ENCODE data around the gene GRAPL.
"Not testable (repeated sequence)": the region's sequence is repeated elsewhere in the genome, so short reads cannot be mapped to it uniquely, and the experiment has no call there.

Gene GRAPL

DNA sequence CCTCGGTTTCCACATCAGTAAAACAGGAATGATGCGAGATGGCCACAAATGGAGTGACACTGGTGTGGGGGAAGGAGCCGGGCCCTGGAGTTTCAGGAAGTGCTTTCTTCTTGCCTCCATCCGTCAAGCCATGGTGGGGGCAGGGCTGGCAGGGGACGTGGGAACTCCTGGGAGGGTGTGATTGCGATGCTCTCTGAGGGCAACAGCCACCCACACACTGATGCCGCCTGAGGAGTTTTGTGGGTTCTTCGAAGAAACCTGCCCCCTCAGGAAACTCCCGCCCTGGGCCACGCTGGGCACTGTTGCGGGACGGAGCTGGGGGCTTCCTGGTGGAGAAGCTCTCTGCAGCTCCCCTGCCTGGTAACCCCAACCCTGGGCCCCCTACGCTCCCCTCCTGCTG, 8.0 kb downstream of the GRAPL start:
- intact Hi-C loops (cut with DNase I); DNase-seq: not testable (repeated sequence)

DNA sequence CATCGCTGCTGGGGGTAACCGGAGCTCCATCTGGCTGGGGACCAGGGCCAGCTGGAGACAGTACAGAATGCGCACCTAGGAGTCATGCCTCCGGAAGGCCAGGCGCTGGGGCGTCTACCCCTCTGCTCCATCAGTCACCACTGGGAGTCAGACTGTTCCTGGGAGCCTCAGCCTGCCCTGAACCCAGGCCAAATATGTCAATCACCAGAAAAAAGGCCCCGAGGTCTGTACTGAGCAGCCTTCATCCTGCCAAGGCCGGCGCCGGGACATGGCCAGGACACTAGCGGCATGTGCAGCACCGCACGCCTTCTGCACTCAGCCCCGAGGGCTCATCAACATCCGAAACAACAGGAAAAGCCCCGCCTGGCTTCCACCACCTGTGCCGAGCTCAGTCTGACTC, 8.7 kb downstream of the GRAPL start:
- intact Hi-C loops (cut with DNase I); DNase-seq: not testable (repeated sequence)

GRCh38 chr17:19136605-19137004, 9.2 kb downstream of the GRAPL start:
- DNase-seq; intact Hi-C loops (cut with DNase I): not testable (repeated sequence)

GRCh38 chr17:19137959-19138358, 10.6 kb downstream of the GRAPL start:
- DNase-seq; intact Hi-C loops (cut with DNase I): not testable (repeated sequence)

DNA sequence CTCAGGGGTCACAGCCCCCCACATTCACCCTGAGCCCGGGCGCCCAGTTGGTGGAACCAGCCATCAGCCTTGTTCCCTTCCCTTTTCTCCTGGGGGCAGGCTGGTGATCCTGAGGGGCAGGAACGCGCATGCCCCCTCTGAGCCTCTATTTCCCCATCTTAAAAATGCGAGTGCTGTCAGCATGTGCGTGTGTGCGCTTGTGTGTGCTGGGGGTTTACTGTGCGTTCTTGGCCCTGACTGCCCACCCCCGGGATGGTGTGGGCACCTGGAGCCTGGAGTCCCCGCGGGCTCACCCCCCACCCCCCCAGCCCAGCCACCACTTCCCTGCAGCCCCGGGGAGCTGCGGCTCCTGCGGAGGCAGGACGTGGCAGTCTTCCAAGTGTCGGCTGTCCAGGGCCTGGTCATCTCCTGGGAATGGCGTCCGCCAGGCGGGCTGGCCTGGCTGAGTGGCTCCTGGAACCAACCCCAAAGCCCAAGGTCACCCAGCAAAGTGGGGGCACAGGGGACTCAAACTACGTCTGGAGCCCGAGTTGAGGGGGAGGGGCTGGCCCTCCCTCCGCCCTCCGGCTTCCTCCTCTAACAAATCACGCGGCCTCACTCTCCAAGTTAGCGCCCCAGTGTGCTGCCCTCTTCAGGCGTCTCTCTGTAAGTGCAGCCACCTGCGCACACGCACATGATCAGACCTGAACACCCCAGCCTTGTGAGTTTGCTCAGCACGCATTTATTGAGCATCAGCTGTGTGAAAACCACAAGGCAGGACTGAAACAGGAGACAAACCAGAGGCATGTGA, 14.2 kb downstream of the GRAPL start:
- peak in 5 of 10 donors; percentile 2 to 70 (median 19) for DNase-seq
- intact Hi-C loops (cut with DNase I), result not testable (repeated sequence)

- intact Hi-C loops (cut with DNase I), result not testable (repeated sequence)
- DNase-seq, result peak in 8 of 10 donors; percentile 9 to 88 (median 60)
Observed at GRCh38 chr17:19142419-19142818, 15.0 kb downstream of the GRAPL start.

DNA sequence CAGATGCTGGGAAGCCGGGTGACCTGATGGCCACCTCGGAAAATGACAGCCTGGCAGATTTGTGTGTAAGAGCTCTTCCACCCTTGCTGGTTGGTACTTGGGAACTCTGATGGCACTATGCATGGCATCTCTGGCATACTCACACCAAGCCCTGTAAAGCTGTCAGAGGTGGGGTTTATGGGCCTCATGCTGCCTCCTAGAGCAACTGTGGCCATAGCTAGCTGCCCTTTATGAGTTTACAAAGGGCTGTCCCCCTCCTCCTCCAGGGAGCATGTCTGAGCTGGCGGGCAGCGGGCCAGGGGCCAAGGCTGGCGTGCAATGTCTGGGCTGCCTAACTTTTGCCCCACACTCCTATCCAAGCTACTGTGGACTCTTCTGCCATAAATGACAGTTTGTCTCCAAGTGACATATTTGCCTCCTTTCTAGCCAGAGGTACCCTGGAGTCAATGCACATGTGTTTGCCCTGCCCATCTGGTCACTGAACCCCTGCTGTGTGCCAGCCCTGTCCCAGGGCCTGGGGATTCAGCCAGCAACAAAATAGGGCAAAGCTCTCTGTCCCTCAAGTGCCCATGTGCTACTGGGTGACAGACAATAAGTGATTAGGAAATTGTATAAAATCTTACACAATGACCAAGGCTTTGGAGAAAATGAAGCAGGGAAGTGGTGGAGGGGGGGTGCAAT, 15.8 kb downstream of the GRAPL start:
- intact Hi-C loops (cut with DNase I); DNase-seq: not testable (repeated sequence)

- DNase-seq; intact Hi-C loops (cut with DNase I): not testable (repeated sequence)
Observed at GRCh38 chr17:19144373-19144772, 17.0 kb downstream of the GRAPL start.

GRCh38 chr17:19145471-19145870, 18.1 kb downstream of the GRAPL start:
- DNase-seq; intact Hi-C loops (cut with DNase I): not testable (repeated sequence)

DNA sequence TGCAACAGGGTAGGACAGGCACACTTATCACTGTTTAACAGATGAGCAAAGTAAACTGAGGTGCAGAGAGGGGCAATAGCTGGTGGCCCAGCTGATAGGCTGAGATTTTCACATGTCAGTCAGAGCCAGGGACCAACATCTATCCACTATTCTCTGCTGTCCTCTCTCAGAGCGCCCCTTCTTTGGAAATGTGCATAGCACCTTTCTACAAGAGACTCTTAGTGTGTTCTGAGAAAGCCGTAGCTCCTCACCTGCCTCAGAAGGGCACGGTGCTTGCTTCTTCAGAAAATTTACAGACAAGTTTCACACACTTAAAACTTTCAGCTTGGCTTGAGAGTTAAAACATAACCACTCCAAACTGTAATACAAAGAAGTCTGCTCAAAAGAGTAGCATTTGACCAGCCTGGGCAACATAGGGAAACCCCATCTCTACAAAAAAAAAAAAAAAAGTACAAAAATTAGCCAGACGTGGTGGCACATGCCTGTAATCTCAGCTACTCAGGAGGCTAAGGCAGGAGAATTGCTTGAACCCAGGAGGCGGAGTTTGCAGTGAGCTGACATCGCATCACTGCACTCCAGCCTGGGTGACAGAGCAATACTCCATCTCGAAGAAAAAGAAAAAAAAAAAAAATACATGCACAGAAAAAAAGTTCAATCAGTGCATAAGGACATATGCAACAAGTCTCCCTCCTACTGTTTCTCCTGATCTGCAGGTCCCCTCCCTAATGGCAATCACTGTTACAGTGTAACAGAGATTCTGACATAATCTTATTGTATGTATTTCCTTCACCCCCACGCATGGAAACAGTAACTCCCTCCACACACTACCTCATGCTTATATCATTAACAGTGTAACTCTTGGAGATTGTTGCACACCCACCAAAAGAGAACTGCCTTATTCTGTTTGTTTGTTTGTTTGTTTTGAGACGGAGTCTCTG, 23.6 kb downstream of the GRAPL start:
- intact Hi-C loops (cut with DNase I); DNase-seq: not testable (repeated sequence)

- intact Hi-C loops (cut with DNase I); DNase-seq: not testable (repeated sequence)
Observed at GRCh38 chr17:19157628-19158027, 30.2 kb downstream of the GRAPL start.

GRCh38 chr17:19158478-19158877, 31.1 kb downstream of the GRAPL start:
- DNase-seq; intact Hi-C loops (cut with DNase I): not testable (repeated sequence)

DNA sequence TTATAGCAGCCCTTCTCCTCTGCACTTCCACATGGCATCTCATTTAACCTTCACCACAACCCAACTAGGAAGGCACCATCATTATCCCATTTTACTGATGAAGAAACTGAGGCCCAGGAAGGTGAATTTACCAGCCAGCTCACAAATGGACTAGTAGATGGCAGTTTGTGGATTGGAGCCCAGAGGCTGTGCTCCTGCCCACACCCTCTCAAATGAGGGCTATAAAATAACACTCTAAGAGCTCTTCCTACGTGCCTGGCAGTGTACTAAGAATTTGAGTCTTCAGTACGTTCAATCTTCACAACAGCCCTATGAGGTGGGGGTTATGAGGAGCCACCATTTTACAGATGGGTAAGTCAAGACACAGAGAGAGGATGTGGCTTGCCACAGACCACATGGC, 31.5 kb downstream of the GRAPL start:
- intact Hi-C loops (cut with DNase I); DNase-seq: not testable (repeated sequence)

GRCh38 chr17:19161308-19162107, 34.1 kb downstream of the GRAPL start:
- intact Hi-C loops (cut with DNase I); DNase-seq: not testable (repeated sequence)

- DNase-seq; intact Hi-C loops (cut with DNase I): not testable (repeated sequence)
Observed at GRCh38 chr17:19162384-19163216, 35.2 kb downstream of the GRAPL start.

GRCh38 chr17:19174422-19174821, 47.0 kb downstream of the GRAPL start:
- intact Hi-C loops (cut with DNase I); DNase-seq: not testable (repeated sequence)

DNA sequence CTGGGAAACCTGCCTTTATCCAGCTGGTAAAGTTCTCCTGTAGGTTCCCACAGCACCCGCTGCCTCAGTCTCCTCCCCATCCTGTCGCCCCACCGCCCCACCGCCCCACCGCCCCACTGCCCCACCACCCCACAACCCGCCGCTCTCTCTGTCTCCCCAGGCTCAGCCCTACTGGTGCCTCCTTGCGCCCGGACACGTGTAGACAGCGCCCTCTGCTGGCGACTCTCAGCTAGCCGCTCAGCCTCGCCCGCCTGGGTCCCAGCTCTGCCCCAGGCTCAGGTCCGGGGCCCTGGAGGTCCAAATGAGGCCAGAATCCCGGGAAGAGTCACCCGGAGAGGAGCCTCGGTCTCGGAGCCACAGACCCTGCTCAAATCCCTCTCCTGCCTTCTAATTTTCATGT, 48.0 kb downstream of the GRAPL start:
- intact Hi-C loops (cut with DNase I); DNase-seq: not testable (repeated sequence)

GRCh38 chr17:19181040-19181875, 53.9 kb downstream of the GRAPL start:
- intact Hi-C loops (cut with DNase I), result not testable (repeated sequence)

More at GRCh38 chr17:19181040-19181875, 53.9 kb downstream of the GRAPL start:
- DNase-seq, result not testable (repeated sequence)
